ENCODE data around the gene ADGRL1. TPM values are rescaled to one million over a fixed set of nuclear protein-coding genes. Genes with fewer than 3 reads are reported as not detected.

The ADGRL1 gene
- total and polyA plus RNA-seq, 2 donors (not counting 3 experiments of a cell fraction or from before 2014, with no cell fraction given) = 7.3 to 8.3 TPM

DNA sequence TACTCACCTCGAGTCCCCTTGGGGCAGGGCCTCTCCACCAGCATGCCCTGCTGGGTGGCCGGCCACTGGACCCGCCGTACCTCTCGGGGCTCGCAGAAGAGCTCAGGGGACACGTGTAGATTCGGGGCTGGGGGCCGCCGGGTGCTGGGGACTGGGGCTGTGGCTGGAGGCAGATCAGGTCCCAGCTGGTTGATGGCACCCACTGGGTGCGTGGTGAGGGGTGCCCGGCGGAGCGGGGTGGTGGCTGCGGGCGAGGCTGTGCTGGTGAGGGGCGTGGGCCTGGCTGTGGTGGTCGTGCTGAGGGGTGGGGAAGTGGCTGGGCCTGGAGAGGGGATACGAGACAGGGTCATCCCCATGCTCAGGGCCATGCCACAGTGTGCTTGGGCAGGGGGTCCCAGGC lies 44.7 kb downstream of the ADGRL1 start:
- Histone ChIP-seq H3K9me1 (replicated peaks; ENCODE audit: control insufficient read depth, extremely low read depth, insufficient read depth, low read length) (no peaks in the 10 kb centered on the region), H3K9me3 (replicated peaks; ENCODE audit: control insufficient read depth, insufficient read depth, low read length) (no peaks in the 10 kb centered on the region), H4K20me1 (replicated peaks; ENCODE audit: control insufficient read depth, extremely low read depth, insufficient read depth, low read length) (no peaks in the 10 kb centered on the region), H3K36me3 (ENCODE audit: control insufficient read depth in 2 of 2, extremely low read depth in 1 of 2, insufficient read depth in 2 of 2, low read length in 2 of 2) (peaks cover 0 to 9% of the 10 kb centered on the region in 2 experiments), H3K79me2 (ENCODE audit: control insufficient read depth, insufficient read depth, low read length) (no peaks in the 10 kb centered on the region), H2AFZ (ENCODE audit: low read depth, low read length) (no peak overlapping the region), H3K4me1 (ENCODE audit: control insufficient read depth, extremely low read depth, insufficient read depth, low read length) (no peaks in the 10 kb centered on the region), H3K4me3 (replicated peaks in 1 of 3; ENCODE audit: insufficient read depth in 1 of 3, low read depth in 1 of 3, low read length in 3 of 3) (no peak overlapping the region), H3K9ac (replicated peaks; ENCODE audit: extremely low read depth, insufficient read depth, low read length) (no peak overlapping the region), H3K4me2 (ENCODE audit: insufficient read depth, low read length) (no peak overlapping the region), H3K27ac (ENCODE audit: insufficient read depth, low read depth, low read length) (no peak overlapping the region), H3K27me3 (ENCODE audit: control insufficient read depth in 2 of 2, insufficient read depth in 2 of 2, low read length in 2 of 2) (no peaks in the 10 kb centered on the region)
- FAIRE-seq = no peak
- TF ChIP-seq MYC (IDR thresholded peaks at IDR 0.05; ENCODE audit: low read depth, low read length) (no peak), GATA2 (IDR thresholded peaks at IDR 0.05; ENCODE audit: insufficient read depth, insufficient read length, low read depth, low read length) (no peak)
- TF ChIP-seq, protein P1, sequence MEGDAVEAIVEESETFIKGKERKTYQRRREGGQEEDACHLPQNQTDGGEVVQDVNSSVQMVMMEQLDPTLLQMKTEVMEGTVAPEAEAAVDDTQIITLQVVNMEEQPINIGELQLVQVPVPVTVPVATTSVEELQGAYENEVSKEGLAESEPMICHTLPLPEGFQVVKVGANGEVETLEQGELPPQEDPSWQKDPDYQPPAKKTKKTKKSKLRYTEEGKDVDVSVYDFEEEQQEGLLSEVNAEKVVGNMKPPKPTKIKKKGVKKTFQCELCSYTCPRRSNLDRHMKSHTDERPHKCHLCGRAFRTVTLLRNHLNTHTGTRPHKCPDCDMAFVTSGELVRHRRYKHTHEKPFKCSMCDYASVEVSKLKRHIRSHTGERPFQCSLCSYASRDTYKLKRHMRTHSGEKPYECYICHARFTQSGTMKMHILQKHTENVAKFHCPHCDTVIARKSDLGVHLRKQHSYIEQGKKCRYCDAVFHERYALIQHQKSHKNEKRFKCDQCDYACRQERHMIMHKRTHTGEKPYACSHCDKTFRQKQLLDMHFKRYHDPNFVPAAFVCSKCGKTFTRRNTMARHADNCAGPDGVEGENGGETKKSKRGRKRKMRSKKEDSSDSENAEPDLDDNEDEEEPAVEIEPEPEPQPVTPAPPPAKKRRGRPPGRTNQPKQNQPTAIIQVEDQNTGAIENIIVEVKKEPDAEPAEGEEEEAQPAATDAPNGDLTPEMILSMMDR (IDR thresholded peaks at IDR 0.05; ENCODE audit: extremely low read depth in 1 of 2, insufficient read depth in 1 of 2, low read depth in 1 of 2, low read length in 2 of 2) = no peak
- TF ChIP-seq, protein P2, sequence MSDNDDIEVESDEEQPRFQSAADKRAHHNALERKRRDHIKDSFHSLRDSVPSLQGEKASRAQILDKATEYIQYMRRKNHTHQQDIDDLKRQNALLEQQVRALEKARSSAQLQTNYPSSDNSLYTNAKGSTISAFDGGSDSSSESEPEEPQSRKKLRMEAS (IDR thresholded peaks at IDR 0.05; ENCODE audit: insufficient read depth, insufficient read length) = no peak
- CTCF ChIA-PET = interaction anchor here (0.5 to 3.0 kb wide), 2 partner anchors 14 to 271 kb away, joined by 3 to 11 read pairs; no protein-coding TSS in a partner anchor
- dilution Hi-C loops (cut with MboI; ENCODE audit: extremely low pct_ligation_motif_present, low sequenced_read_pairs) = no loop called here
- POLR2A ChIA-PET = no interaction called here
- no peak for DNase-seq (ENCODE audit: low read depth, low spot score)
- BruUV-seq (replicated peaks) = no TSS peak
- intact Hi-C loops (cut with micrococcal nuclease) = no loop called here

DNA sequence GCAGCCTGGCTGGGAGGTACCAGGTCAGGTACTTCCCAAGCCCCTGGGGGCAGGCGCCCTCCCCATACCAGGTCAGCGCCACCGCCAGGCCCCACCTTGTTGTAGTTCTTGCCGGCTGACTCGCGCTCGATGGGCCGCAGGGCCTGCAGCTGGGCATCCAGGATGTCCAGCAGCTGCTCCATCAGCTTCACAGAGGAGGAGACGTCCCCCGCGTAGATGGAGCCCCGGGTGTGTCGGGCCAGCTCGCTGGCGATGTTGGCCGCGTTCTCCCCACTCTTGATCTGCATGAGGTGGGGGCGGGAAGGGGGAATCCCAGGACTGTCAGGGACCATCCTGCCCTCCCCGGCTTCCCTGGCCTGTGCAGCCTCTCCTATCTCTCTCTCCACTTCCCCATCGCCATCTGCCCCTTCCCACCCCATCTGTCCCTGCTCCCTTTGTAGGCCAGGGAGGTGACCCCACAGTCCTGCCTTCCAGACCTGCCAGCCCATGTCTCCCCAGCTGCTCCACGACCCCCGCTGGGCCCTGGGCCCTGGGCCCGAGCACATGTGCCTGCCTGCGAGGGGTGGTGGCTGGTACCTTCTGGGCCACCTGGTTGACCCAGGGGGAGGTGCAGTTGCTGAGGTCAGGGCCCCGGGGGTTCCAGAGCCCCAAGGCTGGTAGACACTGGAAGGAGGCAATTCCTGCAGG lies 45.8 kb downstream of the ADGRL1 start:
- dilution Hi-C loops (cut with MboI; ENCODE audit: extremely low pct_ligation_motif_present, low sequenced_read_pairs) (no loop called here), intact Hi-C loops (cut with micrococcal nuclease) (no loop called here)
- Histone ChIP-seq H3K4me1 (ENCODE audit: control insufficient read depth, extremely low read depth, insufficient read depth, low read length) (no peaks in the 10 kb centered on the region), H3K9me1 (replicated peaks; ENCODE audit: control insufficient read depth, extremely low read depth, insufficient read depth, low read length) (no peaks in the 10 kb centered on the region), H3K9me3 (replicated peaks; ENCODE audit: control insufficient read depth, insufficient read depth, low read length) (no peaks in the 10 kb centered on the region), H3K36me3 (ENCODE audit: control insufficient read depth in 2 of 2, extremely low read depth in 1 of 2, insufficient read depth in 2 of 2, low read length in 2 of 2) (peaks cover 2 to 15% of the 10 kb centered on the region in 2 experiments), H3K27me3 (ENCODE audit: control insufficient read depth in 2 of 2, insufficient read depth in 2 of 2, low read length in 2 of 2) (no peaks in the 10 kb centered on the region), H2AFZ (ENCODE audit: low read depth, low read length) (no peak overlapping the region), H3K4me2 (ENCODE audit: insufficient read depth, low read length) (no peak overlapping the region), H3K27ac (ENCODE audit: insufficient read depth, low read depth, low read length) (no peak overlapping the region), H4K20me1 (replicated peaks; ENCODE audit: control insufficient read depth, extremely low read depth, insufficient read depth, low read length) (no peaks in the 10 kb centered on the region), H3K9ac (replicated peaks; ENCODE audit: extremely low read depth, insufficient read depth, low read length) (no peak overlapping the region), H3K4me3 (replicated peaks in 1 of 3; ENCODE audit: insufficient read depth in 1 of 3, low read depth in 1 of 3, low read length in 3 of 3) (no peak overlapping the region), H3K79me2 (ENCODE audit: control insufficient read depth, insufficient read depth, low read length) (no peaks in the 10 kb centered on the region)
- no peak for TF ChIP-seq POLR2AphosphoS5 (IDR thresholded peaks at IDR 0.05; ENCODE audit: insufficient read depth, low read depth, low read length)
- TF ChIP-seq FOS (IDR thresholded peaks at IDR 0.05; ENCODE audit: borderline replicate concordance, insufficient read depth, low read length) = no peak
- TF ChIP-seq JUN (IDR thresholded peaks at IDR 0.05; ENCODE audit: borderline replicate concordance, insufficient read depth, insufficient read length, low read depth) = no peak
- TF ChIP-seq MYC (IDR thresholded peaks at IDR 0.05; ENCODE audit: low read depth, low read length) = no peak
- TF ChIP-seq, protein P2 (IDR thresholded peaks at IDR 0.05; ENCODE audit: insufficient read depth, insufficient read length) = no peak
- TF ChIP-seq GATA2 (IDR thresholded peaks at IDR 0.05; ENCODE audit: insufficient read depth, insufficient read length, low read depth, low read length) = no peak
- TF ChIP-seq, protein P1 (IDR thresholded peaks at IDR 0.05; ENCODE audit: extremely low read depth in 1 of 2, insufficient read depth in 1 of 2, low read depth in 1 of 2, low read length in 2 of 2) = no peak
- TF ChIP-seq POLR2A (IDR thresholded peaks at IDR 0.05; ENCODE audit: low read depth, low read length) = no peak
- no peak for TF ChIP-seq EZH2 (IDR thresholded peaks at IDR 0.05; ENCODE audit: borderline replicate concordance, low read depth, low read length, severe bottlenecking)
- FAIRE-seq = no peak
- POLR2A ChIA-PET = no interaction called here
- BruUV-seq (replicated peaks) = no TSS peak
- CTCF ChIA-PET = interaction anchor here (3.0 kb wide), 1 partner anchor 12 kb away, joined by 11 read pairs; no protein-coding TSS in a partner anchor
- DNase-seq (ENCODE audit: low read depth, low spot score) = no peak
